NCI-H187 treated with DMSO at 0.1 percent for 48 hours (cell line): Measurements from ENCODE around the gene PPP1R12C.

Experiments used
- DNase-seq: peaks from one replicate; lab custom pipeline; 2025; lab: John Stamatoyannopoulos, UW

Gene PPP1R12C

DNA sequence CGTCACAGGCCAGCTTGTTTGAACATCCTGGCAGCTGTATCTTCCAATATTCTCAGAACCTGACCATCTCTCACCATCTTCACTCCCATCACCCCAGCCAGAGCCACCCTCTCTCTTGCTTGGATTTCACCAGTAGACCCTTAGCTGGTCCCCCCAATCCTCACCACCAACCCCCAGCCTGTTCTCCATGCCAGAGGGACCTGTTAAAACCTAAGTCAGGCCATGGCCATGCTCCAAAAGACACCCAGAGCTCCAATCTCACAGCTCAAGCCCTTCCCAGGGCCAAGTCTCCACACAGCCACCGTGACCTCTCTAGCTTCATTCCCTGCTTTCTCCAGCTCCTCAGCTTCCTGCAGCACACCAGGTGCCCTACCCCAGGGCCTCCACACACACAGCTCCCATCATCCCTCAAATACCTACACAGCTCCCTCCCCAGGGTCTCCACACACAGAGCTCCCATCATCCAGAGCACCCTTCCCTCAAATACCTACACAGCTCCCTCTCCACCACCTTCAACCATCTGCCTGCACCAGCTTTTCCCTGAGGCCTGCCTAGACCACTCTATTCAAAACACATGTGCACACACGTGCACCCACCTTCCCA, 28.0 kb downstream of the PPP1R12C start:
- DNase-seq: no peak

DNA sequence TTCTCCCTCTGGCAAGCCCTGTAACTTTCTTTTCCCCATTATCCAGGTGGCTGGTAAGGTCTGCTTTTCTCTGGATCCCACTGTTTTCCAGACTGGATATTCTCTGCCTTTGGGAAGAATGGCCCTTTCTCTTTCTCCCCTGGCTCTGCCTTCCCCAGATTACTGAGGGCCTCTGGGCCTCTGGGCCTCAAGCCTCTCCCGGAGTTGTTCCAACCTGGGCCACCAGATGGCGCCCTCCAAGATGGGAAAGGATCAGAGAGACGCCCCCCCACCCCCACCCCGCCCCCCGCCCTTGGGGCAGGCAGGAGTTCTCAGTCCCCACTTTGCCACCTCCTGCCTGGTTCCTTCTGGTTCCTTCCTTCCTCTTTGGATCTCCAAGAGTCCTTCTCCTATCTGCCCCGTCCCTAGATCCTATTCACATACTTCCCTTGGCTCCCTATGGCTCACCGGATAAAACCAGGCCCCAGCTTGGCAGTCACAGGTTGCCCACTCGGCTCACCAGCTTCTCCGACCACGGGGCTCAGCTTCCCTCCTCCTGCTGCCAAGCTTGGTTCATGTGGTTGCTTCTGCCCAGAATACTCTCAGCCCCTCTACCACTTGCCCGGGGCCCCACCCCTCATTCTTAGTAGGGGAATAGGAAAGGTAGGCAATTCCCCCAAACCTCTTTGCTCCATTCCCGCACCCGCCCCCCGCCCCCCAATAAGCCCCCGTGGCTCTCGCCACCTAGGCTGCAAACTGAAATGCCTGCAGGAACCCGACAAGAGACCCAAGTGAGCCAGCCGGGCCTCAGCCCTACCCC, 28.7 kb downstream of the PPP1R12C start:
- peak; percentile 31 for DNase-seq

DNA sequence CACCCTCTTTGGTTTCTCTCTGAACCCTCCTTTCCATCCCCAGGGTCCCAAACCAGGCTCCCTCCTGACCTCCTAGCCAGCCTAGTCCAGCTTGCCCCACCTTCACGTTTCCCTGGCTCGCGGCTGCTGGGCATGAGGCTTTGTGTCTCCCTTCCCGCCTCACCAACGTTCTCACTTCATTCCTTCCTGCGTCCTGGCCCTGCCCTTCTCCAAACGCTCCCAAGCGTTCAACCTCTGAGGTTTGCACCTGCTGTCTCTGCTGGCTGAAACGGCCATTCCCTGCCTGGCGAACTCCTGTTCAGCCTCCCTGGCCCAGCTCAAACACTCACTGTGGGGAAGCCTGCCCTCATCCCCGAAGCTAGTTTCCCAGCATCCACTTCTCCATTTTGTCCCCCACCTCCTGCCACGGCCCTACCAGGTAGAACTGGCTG, 29.4 kb downstream of the PPP1R12C start:
- DNase-seq: no peak

DNA sequence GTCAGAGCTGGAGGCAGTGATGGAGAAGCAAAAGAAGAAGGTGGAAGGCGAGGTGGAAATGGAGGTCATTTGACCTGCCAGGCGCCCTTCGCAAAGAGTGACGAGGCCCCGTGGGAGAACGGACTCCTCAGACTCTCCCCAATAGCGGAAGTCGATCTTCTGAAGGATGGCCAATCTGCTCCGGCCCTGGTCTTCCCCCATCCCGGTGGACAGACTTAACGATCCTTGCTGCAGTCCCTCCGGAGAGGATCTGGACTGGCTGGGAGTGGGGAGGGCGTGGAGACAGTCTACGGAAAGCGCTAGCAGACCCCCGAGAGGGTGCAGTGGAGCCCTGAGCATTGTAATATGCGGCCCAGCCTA, 29.9 kb downstream of the PPP1R12C start:
- DNase-seq: no peak

DNA sequence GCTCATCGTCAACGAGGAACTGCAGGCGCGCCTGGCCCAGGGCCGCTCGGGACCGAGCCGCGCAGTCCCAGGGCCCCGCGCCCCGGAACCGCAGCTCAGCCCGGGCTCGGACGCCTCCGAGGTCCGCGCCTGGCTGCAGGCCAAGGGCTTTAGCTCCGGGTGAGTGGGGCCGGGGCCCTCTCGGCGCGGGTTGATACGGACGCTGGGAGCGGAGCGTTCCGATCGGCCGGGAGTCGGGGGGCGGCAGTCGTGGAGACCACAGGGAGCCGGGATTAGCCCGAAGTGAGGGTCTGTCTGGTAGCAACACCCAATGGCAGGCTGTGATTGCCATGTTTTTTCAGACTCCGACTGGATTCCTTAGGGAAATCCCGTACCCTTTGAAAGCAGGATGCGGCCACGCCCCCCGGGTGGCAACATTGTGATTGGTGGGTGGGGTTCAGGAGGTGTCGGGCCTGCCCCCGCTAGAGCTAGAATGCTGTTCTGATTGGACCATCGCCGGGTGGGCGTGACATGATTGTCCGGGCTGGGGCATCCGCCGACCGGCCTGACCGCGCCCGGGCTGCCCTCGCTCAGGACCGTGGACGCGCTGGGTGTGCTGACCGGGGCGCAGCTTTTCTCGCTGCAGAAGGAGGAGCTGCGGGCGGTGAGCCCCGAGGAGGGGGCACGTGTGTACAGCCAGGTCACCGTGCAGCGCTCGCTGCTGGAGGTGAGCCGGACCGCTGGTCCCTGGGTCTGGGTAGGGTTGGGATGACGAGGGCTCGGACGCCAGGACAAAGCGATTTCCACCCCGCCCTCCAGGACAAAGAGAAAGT, 30.5 kb downstream of the PPP1R12C start:
- DNase-seq: no peak

DNA sequence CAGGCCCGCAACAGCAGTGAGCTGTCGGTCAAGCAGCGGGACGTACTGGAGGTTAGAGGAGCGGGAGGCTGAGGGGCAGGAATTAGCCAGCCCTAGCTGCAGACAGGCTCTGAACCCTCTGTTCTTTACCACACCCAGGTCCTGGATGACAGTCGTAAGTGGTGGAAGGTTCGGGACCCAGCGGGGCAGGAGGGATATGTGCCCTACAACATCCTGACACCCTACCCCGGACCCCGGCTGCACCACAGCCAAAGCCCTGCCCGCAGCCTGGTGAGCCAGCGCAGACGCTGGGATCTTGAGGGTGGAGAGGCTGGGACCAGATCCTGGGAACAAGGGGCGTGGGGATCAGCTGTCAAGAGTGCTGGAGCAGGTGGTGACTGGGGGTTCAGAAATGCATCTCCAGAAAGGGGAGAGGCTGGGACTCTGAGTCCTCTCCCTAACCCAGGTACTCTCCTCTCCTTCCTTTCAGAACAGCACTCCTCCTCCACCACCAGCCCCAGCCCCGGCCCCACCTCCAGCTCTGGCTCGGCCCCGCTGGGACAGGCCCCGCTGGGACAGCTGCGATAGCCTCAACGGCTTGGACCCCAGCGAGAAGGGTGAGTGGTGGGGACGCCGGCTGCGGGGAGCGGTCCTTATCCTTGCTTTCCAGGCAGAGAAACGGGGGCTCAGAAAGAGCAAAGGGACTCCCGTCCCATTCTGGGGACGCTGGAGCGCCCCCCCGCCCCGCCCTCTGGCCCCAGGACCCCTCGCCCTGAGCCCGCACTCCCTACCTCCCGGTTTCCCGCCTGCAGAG, 31.3 kb downstream of the PPP1R12C start:
- DNase-seq: no peak

DNA sequence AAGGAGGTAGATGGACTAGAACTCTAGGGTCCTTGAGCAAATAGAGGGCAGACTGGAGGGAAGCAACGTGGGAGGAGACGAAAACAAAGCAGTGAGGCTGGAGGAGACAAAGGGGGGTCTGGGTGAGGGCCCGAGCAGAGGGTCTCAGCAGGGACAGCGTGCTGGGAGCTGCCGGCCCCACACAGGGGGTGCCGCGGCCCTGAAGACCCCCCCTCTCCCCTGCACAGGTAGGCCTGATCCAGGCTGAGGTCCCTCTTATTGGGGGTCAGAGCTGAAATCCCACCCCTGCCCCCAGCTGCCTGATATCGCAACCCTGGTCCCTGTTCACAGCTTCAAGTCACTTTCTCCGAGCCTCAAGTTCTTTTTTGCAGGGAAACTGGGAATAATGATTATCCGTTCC, 33.0 kb downstream of the PPP1R12C start:
- DNase-seq: no peak

DNA sequence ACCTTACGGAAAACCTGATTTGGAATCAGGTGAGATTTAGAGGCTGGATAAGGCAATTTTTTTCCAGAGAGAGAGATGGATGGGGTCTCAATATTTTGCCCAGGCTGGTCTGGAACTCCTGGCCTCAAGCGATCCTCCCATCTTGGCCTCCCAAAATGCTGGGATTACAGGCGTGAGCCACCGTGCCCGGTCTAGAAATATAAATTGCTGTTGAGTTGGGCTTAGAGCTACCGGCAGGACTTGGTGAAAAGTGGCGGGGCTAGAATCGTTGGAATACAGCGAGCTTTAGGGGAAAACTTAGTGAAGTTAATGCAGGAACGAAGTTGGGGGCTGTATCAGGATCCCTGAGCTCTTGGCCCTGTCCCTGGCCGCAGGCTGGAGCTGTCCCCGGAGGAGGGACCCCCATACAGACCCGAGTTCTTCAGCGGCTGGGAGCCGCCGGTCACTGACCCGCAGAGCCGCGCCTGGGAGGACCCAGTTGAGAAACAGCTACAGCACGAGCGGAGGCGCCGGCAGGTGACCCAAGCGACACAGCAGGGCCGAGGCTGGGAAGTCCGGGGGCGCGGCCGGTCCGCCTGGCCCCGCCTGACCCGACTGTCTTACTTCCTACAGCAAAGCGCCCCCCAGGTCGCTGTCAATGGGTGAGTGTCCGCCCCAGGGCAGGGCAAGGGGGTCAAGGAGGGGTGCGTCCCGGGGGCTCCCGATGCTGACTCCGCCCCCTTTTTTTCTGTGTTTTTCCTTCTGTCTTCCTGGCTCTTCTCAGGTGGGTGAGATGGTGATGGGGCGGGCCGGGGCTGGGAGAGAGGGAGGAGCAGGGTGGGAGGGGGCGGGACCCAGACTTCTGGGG, 34.2 kb downstream of the PPP1R12C start:
- DNase-seq: no peak

DNA sequence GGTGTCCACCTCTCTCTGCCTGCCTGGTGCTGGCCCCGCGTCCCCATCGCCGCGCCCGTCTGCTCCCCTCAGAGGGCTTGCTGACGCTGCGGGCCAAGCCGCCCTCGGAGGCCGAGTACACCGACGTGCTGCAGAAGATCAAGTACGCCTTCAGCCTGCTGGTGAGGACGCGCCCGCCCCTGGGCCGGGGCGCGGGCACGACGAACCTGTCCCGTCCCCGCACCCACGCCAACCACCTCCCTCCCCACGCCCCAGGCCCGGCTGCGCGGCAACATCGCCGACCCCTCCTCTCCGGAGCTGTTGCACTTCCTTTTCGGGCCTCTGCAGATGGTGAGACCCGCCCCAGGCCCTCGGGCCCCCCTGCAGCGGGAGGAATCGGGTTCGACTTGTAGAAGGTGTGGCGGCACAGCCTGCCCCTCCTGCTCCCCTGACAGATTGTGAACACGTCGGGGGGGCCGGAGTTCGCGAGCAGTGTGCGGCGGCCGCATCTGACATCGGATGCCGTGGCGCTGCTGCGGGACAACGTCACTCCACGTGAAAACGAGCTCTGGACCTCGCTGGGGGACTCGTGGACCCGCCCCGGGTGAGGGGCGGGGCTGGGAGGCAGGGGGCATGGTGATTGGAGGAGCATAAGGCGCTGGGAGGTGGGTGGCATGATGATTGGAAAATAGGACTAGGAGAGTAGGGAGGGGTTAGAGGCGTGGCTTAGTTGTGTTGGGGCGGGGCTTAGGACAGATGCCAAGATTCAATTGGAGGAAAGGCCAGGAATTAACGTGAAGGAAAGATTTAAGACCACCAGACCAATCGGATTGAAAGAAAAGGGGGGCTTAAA, 35.2 kb downstream of the PPP1R12C start:
- no peak for DNase-seq

DNA sequence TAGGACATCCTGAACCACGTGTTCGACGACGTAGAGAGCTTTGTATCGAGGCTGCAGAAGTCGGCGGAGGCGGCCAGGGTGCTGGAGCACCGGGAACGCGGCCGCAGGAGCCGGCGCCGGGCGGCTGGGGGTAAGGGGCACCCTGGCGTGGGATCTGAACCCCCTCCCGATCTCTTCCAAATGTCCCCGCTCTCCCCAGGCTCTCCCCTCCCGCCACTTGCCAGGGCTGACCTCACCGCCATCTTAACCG, 35.7 kb downstream of the PPP1R12C start:
- no peak for DNase-seq

DNA sequence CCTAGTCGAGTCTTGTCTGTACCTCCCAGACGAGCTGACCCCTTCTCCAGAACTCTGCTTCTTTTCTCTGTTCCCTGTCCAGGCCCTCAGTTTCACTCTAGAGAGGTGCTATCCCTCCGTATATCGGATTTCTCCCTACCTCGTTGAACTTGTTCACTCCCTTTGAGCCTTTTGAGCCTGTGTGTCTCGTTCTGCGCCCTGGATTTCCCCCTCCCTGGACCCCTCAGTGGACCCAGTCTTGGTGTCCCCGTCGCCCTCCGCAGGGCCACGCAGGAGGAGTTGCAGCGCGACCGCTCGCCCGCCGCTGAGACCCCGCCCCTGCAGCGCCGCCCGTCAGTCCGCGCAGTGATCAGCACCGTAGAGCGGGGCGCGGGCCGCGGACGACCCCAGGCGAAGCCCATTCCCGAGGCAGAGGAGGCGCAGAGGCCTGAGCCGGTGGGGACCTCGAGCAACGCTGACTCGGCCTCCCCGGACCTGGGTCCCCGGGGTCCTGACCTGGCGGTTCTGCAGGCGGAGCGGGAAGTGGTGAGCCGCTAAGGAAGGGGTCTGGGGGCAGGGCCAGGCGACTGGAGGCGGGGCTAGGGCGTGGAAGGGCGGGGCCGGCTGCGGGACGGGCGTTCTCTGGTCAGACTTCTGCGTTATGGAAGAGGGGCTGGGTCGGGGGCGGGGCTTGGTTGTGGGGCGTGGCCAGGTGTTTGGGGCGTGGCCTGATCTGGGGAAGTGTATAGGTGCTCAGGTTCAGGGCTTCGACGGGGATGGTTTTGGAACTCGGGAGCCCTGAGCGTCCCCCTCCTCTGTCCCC, 36.3 kb downstream of the PPP1R12C start:
- DNase-seq: peak; percentile 32

DNA sequence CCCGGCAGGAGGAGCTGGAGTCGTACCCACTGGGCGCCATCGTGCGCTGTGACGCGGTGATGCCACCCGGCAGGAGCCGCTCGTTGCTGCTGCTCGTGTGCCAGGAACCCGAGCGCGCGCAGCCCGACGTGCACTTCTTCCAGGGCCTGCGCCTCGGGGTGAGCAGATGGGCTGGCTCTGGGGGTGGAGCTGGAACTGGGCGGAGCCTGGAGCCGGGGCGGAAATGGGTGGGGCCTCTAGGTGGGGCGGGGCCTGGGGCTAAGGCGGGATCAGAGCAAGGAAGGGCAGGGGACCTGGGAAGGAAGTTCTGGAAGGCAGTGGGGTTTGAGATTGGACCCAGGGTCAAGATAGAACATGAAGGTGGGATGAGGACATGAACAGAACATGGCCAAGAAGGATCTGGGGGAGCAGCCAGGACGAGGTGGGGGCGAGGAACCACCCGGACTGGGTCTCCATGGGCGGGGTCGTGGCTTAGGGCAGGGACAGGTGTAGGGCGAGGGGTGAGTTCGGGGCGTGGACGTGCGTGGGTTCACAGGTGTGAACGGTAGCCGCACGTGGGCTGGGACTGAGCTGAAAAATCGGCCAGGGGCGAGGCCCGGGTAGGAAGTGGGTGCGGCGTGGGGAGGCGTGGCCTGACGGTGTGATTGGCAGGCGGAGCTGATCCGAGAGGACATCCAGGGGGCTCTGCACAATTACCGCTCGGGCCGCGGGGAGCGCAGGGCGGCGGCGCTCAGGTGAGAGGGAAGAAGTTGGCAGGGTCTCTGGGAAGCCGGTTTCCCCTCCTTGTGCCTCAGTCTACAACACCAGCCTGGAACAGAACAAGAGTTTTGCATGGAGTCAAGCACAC, 37.1 kb downstream of the PPP1R12C start:
- DNase-seq: no peak

DNA sequence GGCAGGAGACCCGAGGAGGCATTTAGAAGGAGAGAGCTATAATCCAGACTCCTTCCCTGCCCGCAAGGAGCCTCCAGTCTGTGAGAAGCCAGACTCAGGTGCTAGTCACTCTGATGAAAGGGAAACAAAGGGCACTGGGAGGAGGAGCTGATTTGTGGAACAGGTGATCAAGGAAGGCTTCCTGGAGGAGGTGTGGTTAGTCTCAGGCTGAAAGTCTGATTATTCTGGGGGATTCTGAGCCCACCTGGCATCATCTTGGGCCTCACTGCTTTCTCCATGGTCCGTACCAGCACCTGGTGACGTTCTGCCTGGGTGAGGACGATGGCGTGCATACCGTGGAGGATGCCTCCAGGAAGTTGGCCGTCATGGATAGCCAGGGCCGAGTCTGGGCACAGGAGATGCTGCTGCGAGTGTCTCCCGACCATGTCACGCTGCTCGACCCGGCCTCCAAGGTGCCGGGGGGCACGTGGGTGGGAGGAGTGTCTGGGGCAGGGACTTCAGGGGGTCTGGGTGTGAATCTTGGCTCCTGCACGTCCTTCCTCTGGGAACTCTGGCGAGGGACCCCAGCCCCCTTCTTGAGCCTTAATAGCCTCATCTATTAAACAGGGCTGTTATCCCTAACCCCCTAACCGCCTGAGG, 37.9 kb downstream of the PPP1R12C start:
- no peak for DNase-seq

DNA sequence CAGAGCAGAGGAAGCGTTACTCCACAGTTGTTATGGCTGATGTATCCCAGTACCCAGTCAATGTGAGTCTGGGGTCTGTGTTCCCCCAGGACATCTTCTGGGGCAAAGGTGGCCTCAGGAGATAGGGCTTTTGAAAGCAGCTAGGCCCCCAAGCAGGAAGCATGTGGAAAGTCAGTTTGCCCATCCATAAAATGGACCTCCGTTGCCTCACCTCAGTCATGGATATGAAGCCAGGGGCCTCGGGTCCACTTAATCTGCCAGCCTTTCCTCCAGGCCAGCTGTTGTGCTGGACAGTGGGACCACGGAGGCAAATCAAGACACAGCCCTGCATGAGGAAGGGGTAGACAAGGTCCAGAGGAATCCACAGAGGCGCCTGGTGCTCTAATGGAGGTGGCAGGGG, 38.4 kb downstream of the PPP1R12C start:
- DNase-seq: no peak

DNA sequence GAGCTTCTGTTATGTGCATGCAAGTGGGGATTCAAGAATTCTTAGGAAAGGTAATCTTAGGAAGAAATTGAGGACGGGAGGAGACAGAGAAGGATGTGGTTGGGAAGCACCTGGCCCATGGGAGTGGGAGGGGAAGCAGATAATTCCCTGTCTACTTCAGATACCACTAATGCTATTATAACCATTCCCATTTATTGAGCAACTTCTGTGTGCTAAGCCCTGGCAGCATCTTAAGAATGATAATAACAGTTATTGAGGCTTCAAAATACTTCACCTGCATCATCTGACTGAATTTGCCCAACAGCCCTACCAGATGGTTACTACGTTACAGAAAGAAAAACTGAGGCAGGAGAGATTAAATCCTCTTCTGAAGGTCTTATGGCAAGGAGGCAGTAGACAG, 40.3 kb downstream of the PPP1R12C start:
- DNase-seq: no peak

DNA sequence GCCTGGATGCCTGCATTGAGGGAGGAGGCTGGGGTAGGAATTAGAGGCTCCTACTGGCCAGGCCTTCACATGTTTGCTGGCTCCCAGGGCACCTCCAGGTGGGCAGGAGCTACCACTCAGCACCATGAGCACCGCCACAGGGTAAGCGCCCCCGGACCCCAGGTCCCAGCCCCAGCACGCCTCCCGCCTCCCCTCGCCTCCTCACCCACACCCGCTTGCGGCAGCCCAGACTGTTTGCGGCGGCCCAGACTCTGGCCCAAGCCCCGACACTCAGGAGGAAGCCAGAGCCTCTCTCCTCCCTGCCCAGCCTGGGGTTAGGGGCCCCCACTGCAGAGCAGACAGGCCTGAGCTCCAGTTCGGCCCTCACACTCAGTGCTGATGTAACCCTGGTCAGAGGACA, 41.1 kb downstream of the PPP1R12C start:
- no peak for DNase-seq

DNA sequence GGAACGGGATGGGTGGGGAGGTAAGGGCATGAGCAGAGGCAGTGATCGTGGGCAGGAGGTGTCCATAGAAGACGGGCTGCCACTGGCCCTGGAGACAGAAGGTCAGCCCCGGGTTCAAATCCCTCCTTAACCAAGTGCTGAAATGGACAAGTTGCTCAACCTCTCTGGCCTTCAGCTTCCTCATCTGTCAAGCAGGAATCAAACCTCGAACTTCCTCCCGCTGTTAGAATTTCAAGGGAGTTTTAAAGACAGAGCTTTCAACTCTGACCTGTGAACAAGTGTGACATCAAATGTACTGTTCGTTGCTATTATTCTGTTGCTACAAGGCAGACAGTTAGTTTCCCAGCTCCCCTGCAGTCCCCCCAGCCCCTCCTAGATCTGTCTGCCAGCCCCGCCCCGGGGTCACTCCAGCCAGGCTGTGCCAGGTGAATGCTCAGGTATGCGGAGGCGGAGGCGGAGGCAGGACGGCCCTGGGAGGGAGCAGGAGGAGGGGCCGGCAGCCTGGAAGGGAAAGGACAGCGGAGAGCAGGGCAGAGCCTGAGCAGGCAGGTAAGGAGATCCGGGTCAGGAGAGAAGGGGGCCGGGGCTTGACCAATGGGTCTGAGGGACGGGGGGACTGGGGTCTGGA, 42.0 kb downstream of the PPP1R12C start, which contains the start of gene EPS8L1:
Gene EPS8L1, plus strand, starts transcription at position 499 of the 628 bp plus-strand sequence. CDS start 576 bp downstream, outside the sequence.
- no peak for DNase-seq

DNA sequence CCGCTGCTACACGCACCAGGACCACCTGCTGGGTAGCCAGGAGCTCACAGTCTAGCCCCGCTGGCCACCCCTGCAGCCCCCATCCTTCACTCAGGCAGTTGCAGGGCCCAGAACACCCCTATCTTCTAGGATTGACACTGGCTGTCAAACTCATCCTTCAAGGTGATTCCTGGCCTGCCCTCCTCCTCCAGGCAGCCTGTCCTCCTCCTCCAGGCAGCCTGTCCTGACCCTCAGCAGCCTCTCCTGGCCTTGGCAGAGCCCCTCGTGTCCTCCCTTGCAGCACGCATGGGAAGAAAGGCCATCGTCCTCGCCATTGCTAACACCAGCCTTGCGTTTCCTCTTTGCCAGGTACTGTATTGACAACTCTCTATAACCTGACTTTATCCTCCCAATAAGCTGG, 45.5 kb downstream of the PPP1R12C start:
- DNase-seq: no peak
